ENCODE data around the gene OPRL1.

DNA sequence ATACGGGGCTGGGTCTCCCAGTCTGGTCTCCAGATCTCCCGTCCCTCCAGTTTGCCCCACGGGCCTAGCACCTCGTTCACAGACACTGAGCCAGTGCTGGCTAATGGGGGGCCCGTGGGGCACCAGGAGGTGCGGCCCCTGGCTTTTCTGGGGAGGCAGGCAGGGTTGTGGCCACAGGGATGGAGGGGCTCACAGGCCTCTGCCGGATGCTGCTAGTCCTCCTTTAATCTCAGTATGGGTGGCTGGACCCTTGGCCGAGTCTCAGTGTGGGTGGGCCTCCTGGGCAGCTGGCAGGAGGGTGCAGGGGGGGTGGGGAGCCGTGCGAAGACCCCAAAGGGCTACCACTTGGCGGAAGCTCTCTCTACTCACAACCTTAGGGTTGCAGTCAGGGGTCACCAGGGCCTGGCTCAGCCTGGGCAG, 28.8 kb upstream of the OPRL1 start:
- TF ChIP-seq, protein P1, sequence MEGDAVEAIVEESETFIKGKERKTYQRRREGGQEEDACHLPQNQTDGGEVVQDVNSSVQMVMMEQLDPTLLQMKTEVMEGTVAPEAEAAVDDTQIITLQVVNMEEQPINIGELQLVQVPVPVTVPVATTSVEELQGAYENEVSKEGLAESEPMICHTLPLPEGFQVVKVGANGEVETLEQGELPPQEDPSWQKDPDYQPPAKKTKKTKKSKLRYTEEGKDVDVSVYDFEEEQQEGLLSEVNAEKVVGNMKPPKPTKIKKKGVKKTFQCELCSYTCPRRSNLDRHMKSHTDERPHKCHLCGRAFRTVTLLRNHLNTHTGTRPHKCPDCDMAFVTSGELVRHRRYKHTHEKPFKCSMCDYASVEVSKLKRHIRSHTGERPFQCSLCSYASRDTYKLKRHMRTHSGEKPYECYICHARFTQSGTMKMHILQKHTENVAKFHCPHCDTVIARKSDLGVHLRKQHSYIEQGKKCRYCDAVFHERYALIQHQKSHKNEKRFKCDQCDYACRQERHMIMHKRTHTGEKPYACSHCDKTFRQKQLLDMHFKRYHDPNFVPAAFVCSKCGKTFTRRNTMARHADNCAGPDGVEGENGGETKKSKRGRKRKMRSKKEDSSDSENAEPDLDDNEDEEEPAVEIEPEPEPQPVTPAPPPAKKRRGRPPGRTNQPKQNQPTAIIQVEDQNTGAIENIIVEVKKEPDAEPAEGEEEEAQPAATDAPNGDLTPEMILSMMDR (IDR thresholded peaks at IDR 0.05; ENCODE audit: low read length), result no peak
- TF ChIP-seq EZH2 (IDR thresholded peaks at IDR 0.05; ENCODE audit: borderline replicate concordance, low read length), result no peak
